Panc1 (cell line): ENCODE data around the gene ADARB1.
A peak's percentile ranks its signal among the peaks of the same experiment; 100 is the strongest.

Source experiments
- POLR2AphosphoS5 ChIP-seq: IDR thresholded peaks from 2 replicates; pipeline ENCODE4 v1.6.1; 2012; ENCODE audit warnings: mild to moderate bottlenecking, low read depth, low read length, moderate library complexity
- TF ChIP-seq, protein P1 (sequence below): fragments of 450-650 bp; IDR thresholded peaks from 2 replicates; pipeline ENCODE4 v1.5.1; 2017; ENCODE audit warnings: mild to moderate bottlenecking
- TF ChIP-seq, protein P2 (sequence below), 2 experiments: IDR thresholded peaks; 2 replicates each; pipeline ENCODE4 v1.6.1; 2011 to 2012; ENCODE audit warnings: low read depth in 2 of 2, control low read depth in 1 of 2, low read length in 1 of 2, mild to moderate bottlenecking in 1 of 2, moderate library complexity in 1 of 2; ENCODE audit not compliant: insufficient read depth in 1 of 2

DNA sequence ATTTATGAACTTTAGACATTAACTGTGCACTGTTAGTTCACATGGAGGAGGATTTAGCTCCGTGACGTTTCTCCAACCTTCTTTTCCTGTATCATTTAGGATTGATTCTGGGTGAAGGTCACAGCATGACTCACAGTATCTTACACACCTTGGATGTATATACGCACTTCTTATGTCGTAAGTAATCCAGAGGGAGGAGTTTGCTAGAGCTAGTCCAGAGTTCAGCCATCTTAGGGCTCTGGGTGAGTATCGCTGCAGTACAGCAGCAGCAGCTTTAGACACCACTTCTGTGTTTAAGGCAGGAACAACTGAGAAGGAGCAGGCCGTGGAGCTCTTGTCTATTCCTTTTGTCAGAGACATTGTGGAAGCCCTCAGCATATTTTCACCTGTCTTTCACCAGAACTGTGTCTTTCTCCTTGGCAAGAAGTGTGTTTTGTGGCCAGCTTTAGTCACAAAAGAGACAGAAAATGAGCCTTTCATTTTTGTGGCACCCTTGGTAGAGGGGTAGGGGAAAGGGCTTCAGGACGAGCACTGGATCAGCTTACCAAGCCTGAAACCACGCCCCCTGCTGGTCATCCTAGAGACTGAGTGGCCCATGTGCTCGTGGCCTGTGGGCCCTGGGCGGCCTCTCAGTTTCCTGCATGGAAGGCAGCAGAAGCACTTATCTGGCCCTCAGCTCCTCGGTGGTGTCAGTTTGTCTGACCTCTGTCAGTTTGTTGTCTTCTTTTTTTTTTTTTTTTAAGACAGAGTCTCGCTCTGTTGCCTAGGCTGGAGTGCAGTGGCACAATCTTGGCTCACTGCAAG is 64.0 kb downstream of the ADARB1 start:
- TF ChIP-seq, protein P1, sequence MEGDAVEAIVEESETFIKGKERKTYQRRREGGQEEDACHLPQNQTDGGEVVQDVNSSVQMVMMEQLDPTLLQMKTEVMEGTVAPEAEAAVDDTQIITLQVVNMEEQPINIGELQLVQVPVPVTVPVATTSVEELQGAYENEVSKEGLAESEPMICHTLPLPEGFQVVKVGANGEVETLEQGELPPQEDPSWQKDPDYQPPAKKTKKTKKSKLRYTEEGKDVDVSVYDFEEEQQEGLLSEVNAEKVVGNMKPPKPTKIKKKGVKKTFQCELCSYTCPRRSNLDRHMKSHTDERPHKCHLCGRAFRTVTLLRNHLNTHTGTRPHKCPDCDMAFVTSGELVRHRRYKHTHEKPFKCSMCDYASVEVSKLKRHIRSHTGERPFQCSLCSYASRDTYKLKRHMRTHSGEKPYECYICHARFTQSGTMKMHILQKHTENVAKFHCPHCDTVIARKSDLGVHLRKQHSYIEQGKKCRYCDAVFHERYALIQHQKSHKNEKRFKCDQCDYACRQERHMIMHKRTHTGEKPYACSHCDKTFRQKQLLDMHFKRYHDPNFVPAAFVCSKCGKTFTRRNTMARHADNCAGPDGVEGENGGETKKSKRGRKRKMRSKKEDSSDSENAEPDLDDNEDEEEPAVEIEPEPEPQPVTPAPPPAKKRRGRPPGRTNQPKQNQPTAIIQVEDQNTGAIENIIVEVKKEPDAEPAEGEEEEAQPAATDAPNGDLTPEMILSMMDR = peak; percentile 86
- TF ChIP-seq, protein P2, sequence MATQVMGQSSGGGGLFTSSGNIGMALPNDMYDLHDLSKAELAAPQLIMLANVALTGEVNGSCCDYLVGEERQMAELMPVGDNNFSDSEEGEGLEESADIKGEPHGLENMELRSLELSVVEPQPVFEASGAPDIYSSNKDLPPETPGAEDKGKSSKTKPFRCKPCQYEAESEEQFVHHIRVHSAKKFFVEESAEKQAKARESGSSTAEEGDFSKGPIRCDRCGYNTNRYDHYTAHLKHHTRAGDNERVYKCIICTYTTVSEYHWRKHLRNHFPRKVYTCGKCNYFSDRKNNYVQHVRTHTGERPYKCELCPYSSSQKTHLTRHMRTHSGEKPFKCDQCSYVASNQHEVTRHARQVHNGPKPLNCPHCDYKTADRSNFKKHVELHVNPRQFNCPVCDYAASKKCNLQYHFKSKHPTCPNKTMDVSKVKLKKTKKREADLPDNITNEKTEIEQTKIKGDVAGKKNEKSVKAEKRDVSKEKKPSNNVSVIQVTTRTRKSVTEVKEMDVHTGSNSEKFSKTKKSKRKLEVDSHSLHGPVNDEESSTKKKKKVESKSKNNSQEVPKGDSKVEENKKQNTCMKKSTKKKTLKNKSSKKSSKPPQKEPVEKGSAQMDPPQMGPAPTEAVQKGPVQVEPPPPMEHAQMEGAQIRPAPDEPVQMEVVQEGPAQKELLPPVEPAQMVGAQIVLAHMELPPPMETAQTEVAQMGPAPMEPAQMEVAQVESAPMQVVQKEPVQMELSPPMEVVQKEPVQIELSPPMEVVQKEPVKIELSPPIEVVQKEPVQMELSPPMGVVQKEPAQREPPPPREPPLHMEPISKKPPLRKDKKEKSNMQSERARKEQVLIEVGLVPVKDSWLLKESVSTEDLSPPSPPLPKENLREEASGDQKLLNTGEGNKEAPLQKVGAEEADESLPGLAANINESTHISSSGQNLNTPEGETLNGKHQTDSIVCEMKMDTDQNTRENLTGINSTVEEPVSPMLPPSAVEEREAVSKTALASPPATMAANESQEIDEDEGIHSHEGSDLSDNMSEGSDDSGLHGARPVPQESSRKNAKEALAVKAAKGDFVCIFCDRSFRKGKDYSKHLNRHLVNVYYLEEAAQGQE (IDR thresholded peaks at IDR 0.05; ENCODE audit: insufficient read depth in 1 of 2, low read depth in 2 of 2, low read length in 1 of 2) = no peak
- no peak for TF ChIP-seq POLR2AphosphoS5
